PC-9 (cell line): ENCODE measurements around the gene GRAP2.

Experiments used
- EZH2 ChIP-seq: fragments of 200-600 bp; sonication (generic); IDR thresholded peaks from 2 replicates; pipeline ENCODE4 v1.8.0; 2017; ENCODE audit warnings: antibody characterized with exemption, low read depth
- TF ChIP-seq, protein P1 (sequence below): fragments of 200-600 bp; sonication (generic); conservative IDR thresholded peaks from 2 replicates; pipeline ENCODE4 v1.6.1; 2017; ENCODE audit warnings: mixed run types, antibody characterized with exemption, mild to moderate bottlenecking, moderate library complexity

DNA sequence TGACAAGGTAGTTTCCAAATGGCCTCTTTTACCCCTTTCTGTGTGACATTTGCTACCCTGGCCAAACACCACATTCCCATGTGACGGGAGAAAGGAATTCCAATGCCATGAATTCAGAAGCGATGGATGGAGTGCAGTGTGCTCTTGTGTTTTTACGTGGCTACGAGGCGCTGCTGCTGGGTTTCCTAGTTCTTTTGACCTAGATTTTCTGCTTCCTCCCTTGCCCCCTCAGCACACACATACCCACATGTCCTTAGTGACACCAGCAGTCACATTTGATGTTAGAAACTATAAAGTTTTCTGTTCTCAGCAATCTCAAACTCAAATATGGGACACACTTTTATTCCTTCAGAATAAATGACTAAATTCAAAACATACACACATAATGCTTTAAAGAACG, 51.5 kb downstream of the GRAP2 start:
- TF ChIP-seq, protein P1, sequence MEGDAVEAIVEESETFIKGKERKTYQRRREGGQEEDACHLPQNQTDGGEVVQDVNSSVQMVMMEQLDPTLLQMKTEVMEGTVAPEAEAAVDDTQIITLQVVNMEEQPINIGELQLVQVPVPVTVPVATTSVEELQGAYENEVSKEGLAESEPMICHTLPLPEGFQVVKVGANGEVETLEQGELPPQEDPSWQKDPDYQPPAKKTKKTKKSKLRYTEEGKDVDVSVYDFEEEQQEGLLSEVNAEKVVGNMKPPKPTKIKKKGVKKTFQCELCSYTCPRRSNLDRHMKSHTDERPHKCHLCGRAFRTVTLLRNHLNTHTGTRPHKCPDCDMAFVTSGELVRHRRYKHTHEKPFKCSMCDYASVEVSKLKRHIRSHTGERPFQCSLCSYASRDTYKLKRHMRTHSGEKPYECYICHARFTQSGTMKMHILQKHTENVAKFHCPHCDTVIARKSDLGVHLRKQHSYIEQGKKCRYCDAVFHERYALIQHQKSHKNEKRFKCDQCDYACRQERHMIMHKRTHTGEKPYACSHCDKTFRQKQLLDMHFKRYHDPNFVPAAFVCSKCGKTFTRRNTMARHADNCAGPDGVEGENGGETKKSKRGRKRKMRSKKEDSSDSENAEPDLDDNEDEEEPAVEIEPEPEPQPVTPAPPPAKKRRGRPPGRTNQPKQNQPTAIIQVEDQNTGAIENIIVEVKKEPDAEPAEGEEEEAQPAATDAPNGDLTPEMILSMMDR, result no peak
- TF ChIP-seq EZH2, result no peak
